Panc1 (cell line): ENCODE results near the gene DNAJB8.

Experiments used
- POLR2AphosphoS5 ChIP-seq: IDR thresholded peaks from 2 replicates; pipeline ENCODE4 v1.6.1; 2012; ENCODE audit warnings: mild to moderate bottlenecking, low read depth, low read length, moderate library complexity
- REST ChIP-seq, 2 experiments: IDR thresholded peaks; 2 replicates each; pipeline ENCODE4 v1.6.1; 2011 to 2012; ENCODE audit warnings: low read depth in 2 of 2, control low read depth in 1 of 2, low read length in 1 of 2, mild to moderate bottlenecking in 1 of 2, moderate library complexity in 1 of 2; ENCODE audit not compliant: insufficient read depth in 1 of 2
- SIN3A ChIP-seq: IDR thresholded peaks from 2 replicates; pipeline ENCODE4 v1.6.1; 2012; ENCODE audit warnings: low read depth, mild to moderate bottlenecking, low read length, moderate library complexity, borderline replicate concordance; ENCODE audit not compliant: insufficient read depth
- TCF7L2 ChIP-seq: IDR thresholded peaks from 2 replicates; pipeline ENCODE4 v1.6.1; 2011; ENCODE audit warnings: mild to moderate bottlenecking, low read depth, low read length, inconsistent platforms
- TF ChIP-seq, protein P1 (sequence below): fragments of 450-650 bp; IDR thresholded peaks from 2 replicates; pipeline ENCODE4 v1.5.1; 2017; ENCODE audit warnings: mild to moderate bottlenecking

- TF ChIP-seq TCF7L2 (no peak), REST (IDR thresholded peaks at IDR 0.05; ENCODE audit: insufficient read depth in 1 of 2, low read depth in 2 of 2, low read length in 1 of 2) (no peak), SIN3A (no peak), POLR2AphosphoS5 (no peak)
- TF ChIP-seq, protein P1, sequence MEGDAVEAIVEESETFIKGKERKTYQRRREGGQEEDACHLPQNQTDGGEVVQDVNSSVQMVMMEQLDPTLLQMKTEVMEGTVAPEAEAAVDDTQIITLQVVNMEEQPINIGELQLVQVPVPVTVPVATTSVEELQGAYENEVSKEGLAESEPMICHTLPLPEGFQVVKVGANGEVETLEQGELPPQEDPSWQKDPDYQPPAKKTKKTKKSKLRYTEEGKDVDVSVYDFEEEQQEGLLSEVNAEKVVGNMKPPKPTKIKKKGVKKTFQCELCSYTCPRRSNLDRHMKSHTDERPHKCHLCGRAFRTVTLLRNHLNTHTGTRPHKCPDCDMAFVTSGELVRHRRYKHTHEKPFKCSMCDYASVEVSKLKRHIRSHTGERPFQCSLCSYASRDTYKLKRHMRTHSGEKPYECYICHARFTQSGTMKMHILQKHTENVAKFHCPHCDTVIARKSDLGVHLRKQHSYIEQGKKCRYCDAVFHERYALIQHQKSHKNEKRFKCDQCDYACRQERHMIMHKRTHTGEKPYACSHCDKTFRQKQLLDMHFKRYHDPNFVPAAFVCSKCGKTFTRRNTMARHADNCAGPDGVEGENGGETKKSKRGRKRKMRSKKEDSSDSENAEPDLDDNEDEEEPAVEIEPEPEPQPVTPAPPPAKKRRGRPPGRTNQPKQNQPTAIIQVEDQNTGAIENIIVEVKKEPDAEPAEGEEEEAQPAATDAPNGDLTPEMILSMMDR, result no peak
Measured at GRCh38 chr3:128435058-128435457, 31.6 kb downstream of the DNAJB8 start.
